ENCODE measurements around the gene PSMD4. TPM values are rescaled to one million over a fixed set of nuclear protein-coding genes. Genes with fewer than 3 reads are reported as not detected.
A peak's percentile ranks its signal among the peaks of the same experiment; 100 is the strongest.
"Not testable (repeated sequence)": the region's sequence is repeated elsewhere in the genome, so short reads cannot be mapped to it uniquely, and the experiment has no call there.

PSMD4 gene
- total RNA-seq: 74.3 TPM

DNA sequence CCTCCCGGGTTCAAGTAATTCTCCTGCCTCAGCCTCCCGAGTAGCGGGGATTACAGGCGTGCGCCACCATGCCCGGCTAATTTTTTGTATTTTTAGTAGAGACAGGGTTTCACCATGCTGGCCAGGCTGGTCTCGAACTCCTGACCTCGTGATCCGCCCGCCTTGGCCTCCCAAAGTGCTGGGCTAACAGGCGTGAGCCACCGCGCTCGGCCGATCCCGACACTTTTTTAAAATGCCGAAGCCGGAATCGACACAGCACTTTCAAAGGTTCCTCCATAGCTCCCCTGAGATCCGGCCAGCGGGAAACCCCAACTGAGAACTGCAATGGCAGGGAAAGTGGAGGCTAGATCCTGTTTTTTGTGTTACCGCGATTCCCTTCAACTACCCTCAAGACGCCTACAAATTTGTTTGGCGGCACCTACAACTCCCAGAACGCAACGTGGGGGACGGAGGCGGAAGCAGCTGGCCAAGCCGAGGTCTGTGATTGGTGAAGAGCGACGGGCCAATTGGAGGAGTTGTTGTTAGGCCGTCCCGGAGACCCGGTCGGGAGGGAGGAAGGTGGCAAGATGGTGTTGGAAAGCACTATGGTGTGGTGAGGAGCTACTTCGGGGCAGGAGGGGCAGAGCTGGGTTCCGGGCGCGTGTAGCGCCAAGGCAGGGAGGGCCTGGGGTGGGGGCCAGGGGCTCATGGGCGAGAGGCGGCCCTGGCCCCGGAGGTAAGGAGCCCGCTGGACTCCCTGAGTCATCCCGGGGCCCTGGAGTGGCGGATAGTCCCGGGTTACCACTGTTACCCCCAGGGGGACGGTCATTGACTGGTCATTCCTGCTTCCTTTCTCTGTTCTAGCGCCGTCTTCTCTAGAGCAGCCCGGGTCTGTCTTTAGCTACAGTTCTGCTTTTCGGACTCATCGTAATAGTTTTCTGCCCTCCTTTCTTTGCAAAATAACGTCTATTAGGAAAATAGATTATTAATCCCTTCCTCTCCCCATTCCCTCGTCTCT is at the start of gene PSMD4:
PSMD4 (plus strand) TSS at position 518 of the 997 bp plus-strand sequence; CDS start at position 567, 49 bp downstream.
- H3K4me3 ChIP-seq (ENCODE audit: low read length): peak within 1 kb of the TSS; percentile 93
- no peaks in the 10 kb centered on the region for H3K27me3 ChIP-seq (ENCODE audit: insufficient read depth, low read length)
- H3K4me1 ChIP-seq (ENCODE audit: insufficient read depth, low read length): peaks cover 26% of the 10 kb centered on the region
- H3K9me3 ChIP-seq (ENCODE audit: low read depth, low read length): no peaks in the 10 kb centered on the region

DNA sequence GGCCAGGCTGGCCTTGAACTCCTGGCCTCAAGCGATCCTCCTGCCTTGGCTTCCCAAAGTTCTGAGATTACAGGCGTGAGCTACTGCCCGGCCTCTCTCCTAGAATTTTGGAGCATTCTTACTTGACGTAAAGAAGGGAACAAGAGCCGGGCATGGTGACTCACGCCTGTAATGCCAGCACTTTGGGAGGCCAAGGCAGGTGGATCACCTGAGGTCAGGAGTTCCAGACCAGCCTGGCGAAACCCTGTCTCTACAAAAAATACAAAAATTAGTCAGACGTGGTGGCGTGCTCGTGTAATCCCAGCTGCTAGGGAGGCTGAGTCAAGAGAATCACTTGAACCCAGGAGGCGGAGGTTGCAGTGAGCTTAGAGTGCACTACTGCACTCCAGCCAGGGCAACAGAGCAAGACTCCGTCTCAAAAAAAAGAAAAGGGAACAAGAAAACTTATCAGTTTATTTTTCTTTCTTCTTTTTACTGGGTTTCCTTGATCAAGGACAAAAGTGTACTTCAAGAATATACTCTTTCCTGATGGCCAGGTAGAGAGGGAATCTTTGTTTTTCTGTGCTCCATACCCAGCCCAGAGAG is 49.1 kb upstream of the PSMD4 start:
- H3K4me1 ChIP-seq (ENCODE audit: insufficient read depth, low read length): peaks cover 12% of the 10 kb centered on the region
- not testable (repeated sequence) for H3K4me3 ChIP-seq (ENCODE audit: low read length); H3K9me3 ChIP-seq (ENCODE audit: low read depth, low read length)

DNA sequence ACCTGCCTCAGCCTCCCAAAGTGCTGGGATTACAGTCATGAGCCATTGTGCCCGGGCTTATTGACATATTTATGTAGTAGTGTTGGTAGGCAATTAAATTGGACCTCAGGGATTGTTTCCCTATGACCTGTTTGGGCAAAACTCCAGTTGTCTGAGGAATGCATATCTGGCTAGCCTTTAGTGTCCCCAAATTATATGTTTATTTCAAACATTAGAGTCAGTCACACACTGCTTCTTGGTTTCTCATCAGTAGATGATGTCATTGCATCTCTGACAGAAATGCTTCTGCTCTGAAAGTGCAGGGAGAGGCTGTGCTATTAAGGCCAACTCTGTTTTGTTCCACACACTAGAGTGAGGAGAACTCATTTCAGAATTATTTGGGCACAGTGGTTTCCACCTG is 43.7 kb upstream of the PSMD4 start:
- H3K9me3 ChIP-seq (ENCODE audit: low read depth, low read length): no peaks in the 10 kb centered on the region

More for the DNA sequence above, 49.1 kb upstream of the PSMD4 start:
- not testable (repeated sequence) for H3K27me3 ChIP-seq (ENCODE audit: insufficient read depth, low read length)

DNA sequence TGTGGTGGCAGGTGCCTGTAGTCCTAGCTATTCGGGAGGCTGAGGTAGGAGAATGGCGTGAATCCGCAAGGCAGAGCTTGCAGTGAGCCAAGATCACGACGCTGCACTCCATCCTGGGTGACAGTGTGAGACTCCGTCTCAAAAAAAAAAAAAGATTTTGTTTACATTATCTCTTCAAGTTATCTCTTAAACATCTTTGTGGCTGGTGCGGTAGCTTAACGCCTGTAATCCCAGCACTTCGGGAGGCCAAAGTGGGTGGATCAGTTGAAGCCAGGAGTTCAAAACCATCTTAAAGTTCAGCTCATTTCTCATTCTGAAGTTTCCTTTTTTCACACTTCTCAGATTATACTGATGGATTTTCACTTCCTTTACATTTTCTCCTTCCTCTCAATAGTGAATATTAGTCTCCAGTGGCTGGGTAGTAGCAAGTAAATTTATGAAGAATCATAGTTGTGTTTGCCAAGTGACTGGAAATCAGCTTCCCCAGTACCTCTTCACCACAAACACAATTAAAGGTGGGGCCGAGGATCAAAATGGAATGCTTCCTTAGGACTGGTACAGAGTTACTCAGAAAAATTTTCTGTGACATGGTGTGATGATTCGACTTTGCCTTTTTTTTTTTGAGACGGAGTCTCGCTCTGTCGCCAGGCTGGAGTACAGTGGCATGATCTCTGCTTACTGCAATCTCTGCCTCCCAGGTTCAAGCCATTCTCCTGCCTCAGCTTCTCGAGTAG is 42.4 kb upstream of the PSMD4 start:
- Histone ChIP-seq H3K4me1 (ENCODE audit: insufficient read depth, low read length) (no peaks in the 10 kb centered on the region), H3K9me3 (ENCODE audit: low read depth, low read length) (no peaks in the 10 kb centered on the region), H3K27me3 (ENCODE audit: insufficient read depth, low read length) (no peaks in the 10 kb centered on the region), H3K4me3 (ENCODE audit: low read length) (no peak overlapping the region)

More for the DNA sequence above, 43.7 kb upstream of the PSMD4 start:
- Histone ChIP-seq H3K4me3 (ENCODE audit: low read length) (no peak overlapping the region), H3K27me3 (ENCODE audit: insufficient read depth, low read length) (no peaks in the 10 kb centered on the region), H3K4me1 (ENCODE audit: insufficient read depth, low read length) (no peaks in the 10 kb centered on the region)

DNA sequence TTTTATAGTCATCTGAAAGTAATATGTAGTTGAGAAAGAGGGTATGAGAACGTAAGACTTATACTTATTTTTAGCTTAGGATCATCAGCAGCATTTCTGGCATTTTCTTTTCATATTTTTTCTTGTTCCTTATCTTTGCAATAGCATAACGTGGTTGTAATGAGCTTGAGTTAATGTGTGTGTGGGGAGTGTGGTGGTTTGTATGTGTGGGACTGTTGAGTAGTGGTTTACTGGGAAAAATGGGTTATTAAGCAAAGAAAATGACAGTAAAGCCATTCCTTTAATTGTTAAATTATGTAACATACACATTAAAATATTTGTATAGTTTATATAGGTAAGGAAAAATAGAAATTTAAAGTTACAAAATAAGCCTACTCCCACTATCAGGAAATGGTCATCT is 41.0 kb upstream of the PSMD4 start:
- no peaks in the 10 kb centered on the region for H3K27me3 ChIP-seq (ENCODE audit: insufficient read depth, low read length)
- no peaks in the 10 kb centered on the region for H3K4me1 ChIP-seq (ENCODE audit: insufficient read depth, low read length)
- H3K4me3 ChIP-seq (ENCODE audit: low read length): no peak overlapping the region
- no peaks in the 10 kb centered on the region for H3K9me3 ChIP-seq (ENCODE audit: low read depth, low read length)

DNA sequence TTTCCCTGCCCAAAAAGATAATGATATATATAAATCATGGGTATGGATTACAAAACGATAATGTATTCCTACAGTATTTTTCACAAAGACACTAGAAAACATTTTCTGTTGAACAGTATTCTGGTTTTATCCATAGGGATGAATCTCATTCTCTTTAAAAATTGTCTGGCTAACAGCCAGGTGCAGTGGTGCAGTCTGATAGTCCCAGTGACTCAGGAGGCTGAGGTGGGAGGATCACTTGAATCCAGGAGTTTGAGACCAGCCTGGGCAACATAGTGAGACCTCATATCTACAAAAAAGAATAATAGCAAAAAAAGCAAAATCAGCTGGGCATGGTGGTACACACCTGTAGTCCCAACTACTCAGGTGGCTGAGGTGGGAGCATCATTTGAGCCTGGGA is 32.9 kb upstream of the PSMD4 start:
- H3K27me3 ChIP-seq (ENCODE audit: insufficient read depth, low read length): no peaks in the 10 kb centered on the region
- H3K4me3 ChIP-seq (ENCODE audit: low read length): no peak overlapping the region
- H3K4me1 ChIP-seq (ENCODE audit: insufficient read depth, low read length): no peaks in the 10 kb centered on the region

DNA sequence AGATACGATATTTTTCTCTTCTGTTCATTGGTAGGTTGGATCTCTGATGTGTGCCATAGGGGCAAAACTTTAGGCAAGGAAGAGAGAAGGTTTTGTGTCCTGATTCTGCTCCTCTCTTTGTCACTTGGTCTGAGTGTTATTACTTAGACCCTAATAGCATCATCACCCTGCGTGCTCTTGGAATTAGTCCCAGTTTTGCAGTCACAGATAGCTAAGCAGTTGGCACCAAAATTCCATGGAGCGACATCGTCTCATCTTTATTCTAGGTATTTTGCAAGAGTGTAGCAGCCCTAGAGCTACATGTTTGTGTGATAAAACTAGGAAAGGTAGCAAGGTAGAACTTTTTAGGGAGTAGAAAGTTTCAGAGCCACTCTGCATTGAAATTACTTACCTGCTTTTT is 32.4 kb upstream of the PSMD4 start:
- Histone ChIP-seq H3K4me1 (ENCODE audit: insufficient read depth, low read length) (no peaks in the 10 kb centered on the region), H3K4me3 (ENCODE audit: low read length) (no peak overlapping the region), H3K9me3 (ENCODE audit: low read depth, low read length) (no peaks in the 10 kb centered on the region)

More for the DNA sequence above, 32.9 kb upstream of the PSMD4 start:
- H3K9me3 ChIP-seq (ENCODE audit: low read depth, low read length): no peaks in the 10 kb centered on the region

DNA sequence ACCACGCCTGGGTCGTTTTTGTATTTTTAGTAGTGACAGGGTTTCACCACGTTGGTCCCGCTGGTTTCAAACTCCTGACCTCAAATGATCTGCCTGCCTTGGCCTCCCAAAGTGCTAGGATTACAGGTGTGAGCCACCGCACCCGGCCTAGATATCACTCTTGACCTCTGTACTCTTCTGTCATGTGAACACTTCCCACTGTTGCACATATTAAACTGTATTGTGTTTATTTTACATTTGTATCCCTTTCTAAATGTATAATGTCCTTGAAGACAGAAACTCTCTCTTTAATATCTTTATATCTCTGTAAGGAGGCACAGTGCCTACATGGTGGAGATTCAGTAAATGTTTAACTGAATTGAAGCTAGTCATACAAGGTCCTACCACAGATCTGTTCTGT is 19.3 kb upstream of the PSMD4 start:
- H3K9me3 ChIP-seq (ENCODE audit: low read depth, low read length): no peaks in the 10 kb centered on the region
- H3K4me1 ChIP-seq (ENCODE audit: insufficient read depth, low read length): peaks cover 9% of the 10 kb centered on the region
- H3K4me3 ChIP-seq (ENCODE audit: low read length): no peak overlapping the region
- H3K27me3 ChIP-seq (ENCODE audit: insufficient read depth, low read length): no peaks in the 10 kb centered on the region

More for the DNA sequence above, 32.4 kb upstream of the PSMD4 start:
- H3K27me3 ChIP-seq (ENCODE audit: insufficient read depth, low read length): no peaks in the 10 kb centered on the region

DNA sequence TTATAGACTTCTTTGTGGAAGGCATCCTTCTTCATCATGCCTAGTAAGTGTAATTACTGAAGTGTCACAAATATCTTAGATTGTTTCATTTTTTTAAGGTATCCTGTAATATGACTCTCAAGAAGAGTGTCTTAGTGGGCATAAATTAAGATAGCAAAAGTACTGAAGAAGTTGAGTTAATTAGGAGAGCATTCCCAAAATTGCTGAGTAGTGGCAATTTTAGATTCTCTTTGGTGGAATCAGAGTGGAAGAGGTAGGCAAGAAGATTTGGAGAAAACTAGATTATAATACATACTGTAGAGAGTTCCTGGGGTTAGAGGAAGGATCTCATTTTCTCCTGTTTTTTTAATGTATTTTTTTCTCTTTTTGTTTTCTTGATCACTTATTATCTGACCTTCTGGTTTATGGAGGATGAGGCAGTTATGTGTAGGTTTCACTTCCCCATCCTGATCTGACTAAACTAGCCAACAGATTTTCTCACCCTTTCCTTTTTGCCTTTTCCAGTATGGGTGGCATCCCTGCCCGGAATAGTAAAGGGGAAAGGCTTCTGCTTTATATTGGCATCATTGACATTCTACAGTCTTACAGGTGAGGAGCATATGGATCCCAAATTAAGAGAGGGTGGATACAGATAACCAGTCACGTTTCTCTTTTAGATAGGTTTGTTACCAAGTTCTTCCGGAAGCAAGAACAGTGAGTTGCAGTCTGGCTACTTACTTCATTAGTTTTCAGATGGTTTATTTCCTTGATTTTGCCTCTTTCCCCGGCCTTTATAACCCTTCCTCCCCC is 16.7 kb upstream of the PSMD4 start:
- Histone ChIP-seq H3K9me3 (ENCODE audit: low read depth, low read length) (no peaks in the 10 kb centered on the region), H3K4me1 (ENCODE audit: insufficient read depth, low read length) (peaks cover 9% of the 10 kb centered on the region), H3K27me3 (ENCODE audit: insufficient read depth, low read length) (no peaks in the 10 kb centered on the region), H3K4me3 (ENCODE audit: low read length) (no peak overlapping the region)

DNA sequence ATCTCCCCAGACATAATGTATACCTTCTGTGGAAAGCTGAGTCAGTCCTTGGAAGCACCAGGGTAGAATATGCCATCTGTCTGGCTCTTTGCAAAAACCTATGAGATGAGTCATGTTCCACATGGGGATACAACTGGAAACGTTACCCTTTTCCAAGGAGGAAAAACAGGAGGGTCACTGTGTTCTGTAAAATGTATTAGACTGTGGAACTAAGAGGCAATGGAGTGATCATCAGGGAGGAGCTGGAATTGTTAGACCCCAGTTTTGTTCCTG is 16.1 kb upstream of the PSMD4 start:
- Histone ChIP-seq H3K4me1 (ENCODE audit: insufficient read depth, low read length) (peaks cover 9% of the 10 kb centered on the region), H3K9me3 (ENCODE audit: low read depth, low read length) (no peaks in the 10 kb centered on the region), H3K4me3 (ENCODE audit: low read length) (no peak overlapping the region), H3K27me3 (ENCODE audit: insufficient read depth, low read length) (no peaks in the 10 kb centered on the region)

DNA sequence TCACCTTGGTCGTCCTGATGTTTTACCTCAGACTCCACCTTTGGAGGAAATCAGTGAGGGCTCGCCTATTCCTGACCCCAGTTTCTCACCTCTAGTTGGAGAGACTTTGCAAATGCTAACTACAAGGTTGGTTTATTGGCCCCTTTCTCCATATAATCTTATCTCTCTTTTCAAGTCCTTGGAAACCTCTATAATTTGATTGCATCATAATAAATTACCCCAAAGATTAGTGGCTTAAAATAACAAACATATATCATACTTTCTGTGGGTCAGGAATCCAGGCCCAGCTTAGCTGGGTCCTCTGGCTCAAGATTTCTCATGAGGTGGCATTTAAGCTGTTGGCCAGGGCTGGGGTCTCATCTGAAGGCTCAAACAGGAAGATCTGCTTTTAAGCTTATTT is 12.1 kb upstream of the PSMD4 start:
- Histone ChIP-seq H3K4me3 (ENCODE audit: low read length) (no peak overlapping the region), H3K9me3 (ENCODE audit: low read depth, low read length) (no peaks in the 10 kb centered on the region), H3K27me3 (ENCODE audit: insufficient read depth, low read length) (no peaks in the 10 kb centered on the region), H3K4me1 (ENCODE audit: insufficient read depth, low read length) (peaks cover 7% of the 10 kb centered on the region)

DNA sequence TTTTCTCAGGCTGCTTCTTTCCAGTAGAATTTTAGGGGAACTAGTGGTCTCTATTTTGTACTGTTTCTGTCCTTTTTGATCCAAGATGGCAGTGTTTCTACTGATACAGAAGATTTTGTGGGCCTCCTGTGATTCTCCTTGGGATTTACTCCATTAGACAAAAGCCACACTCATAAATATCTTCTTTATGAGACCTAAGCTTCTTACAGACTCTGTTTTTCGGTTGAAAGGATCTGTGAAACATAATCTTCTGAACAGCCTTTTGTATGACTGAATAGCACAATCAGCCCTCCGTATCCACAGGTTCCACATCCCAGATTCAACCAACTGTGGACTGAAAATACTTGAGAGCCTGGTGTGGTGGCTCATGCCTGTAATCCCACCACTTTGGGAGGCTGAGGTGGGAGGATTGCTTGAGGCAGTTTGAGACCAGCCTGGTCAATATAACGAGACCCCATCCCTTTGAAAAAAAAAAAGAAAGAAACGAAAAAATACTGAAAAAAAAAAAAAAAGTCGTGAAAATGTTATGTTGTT is 10.8 kb upstream of the PSMD4 start:
- H3K27me3 ChIP-seq (ENCODE audit: insufficient read depth, low read length): no peaks in the 10 kb centered on the region
- no peak overlapping the region for H3K4me3 ChIP-seq (ENCODE audit: low read length)
- no peaks in the 10 kb centered on the region for H3K9me3 ChIP-seq (ENCODE audit: low read depth, low read length)
- no peaks in the 10 kb centered on the region for H3K4me1 ChIP-seq (ENCODE audit: insufficient read depth, low read length)

DNA sequence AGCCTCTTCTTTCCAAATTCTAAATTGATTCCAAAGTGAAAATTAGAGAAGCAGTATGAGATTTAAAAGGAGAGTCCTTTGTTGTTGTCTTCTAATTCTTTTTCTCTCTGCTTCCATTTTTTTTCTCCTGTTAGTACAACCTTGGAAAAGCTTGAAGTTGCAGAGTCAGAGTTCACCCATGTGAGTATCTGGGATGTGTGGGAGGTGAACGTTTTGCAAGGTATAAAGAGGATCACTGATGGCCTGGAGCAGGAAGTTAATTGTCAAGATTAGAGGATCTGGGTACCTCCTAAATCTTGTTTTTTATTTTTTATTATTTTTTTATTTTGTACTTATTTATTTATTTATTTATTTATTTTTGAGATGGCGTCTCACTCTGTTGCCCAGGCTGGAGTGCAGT is 7.7 kb upstream of the PSMD4 start:
- Histone ChIP-seq H3K9me3 (ENCODE audit: low read depth, low read length) (no peaks in the 10 kb centered on the region), H3K4me3 (ENCODE audit: low read length) (no peak overlapping the region), H3K4me1 (ENCODE audit: insufficient read depth, low read length) (no peaks in the 10 kb centered on the region), H3K27me3 (ENCODE audit: insufficient read depth, low read length) (no peaks in the 10 kb centered on the region)

DNA sequence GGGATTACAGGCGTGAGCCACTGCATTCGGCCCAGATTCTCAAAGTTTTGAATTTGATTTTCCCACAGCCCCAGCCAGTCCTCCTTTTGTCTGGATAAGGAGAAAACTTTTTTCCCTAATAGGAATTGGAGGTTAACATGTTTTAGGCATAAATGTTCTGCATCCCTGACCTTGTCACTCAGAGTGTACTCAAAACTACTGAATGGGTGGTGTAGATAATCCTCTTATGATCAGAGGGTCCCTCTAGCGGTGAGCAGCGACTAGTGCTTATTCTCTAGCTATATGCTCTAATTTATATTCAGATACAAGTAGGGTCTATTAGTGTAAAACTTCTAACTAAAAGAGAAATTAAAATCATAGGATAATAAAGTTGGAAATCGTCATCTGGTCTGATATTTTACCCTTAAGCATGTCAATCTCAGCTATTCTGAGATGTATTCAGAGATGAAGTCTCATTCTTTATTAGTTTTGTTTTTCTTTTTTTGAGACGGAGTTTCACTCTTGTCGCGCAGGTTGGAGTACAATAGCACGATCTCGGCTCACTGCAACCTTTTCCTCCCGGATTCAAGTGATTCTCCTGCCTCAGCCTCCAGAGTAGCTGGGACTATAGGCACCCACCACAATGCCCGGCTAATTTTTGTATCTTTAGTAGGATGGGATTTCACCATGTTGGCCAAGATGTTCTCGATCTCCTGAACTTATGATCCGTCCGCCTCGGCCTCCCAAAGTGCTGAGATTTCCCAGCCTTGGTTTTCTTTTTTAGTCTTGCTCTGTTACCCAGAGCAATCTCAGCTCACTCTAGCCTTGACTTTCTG is 2.7 kb upstream of the PSMD4 start:
- no peaks in the 10 kb centered on the region for H3K27me3 ChIP-seq (ENCODE audit: insufficient read depth, low read length)
- H3K4me1 ChIP-seq (ENCODE audit: insufficient read depth, low read length): peaks cover 18% of the 10 kb centered on the region
- no peak overlapping the region for H3K4me3 ChIP-seq (ENCODE audit: low read length)
- no peaks in the 10 kb centered on the region for H3K9me3 ChIP-seq (ENCODE audit: low read depth, low read length)
